Choroid plexus epithelial cell (primary cell): ENCODE data around the gene MGLL.
A peak's percentile ranks its signal among the peaks of the same experiment; 100 is the strongest.

Source experiments
- DNase-seq: peaks from one replicate; pipeline ENCODE4 v3.0.0-alpha.2; 2010; ENCODE audit warnings: low read depth
- H3K4me3 ChIP-seq: 2 replicates; pipeline ENCODE4 v1.5.1; 2011; ENCODE audit warnings: low read depth, mild to moderate bottlenecking, control low read depth, low read length, moderate library complexity
- CTCF ChIP-seq: conservative IDR thresholded peaks from 2 replicates; pipeline ENCODE4 v1.5.1; 2011; ENCODE audit warnings: low read depth, mild to moderate bottlenecking, control low read depth, inconsistent platforms, low read length, moderate library complexity

Gene MGLL

GRCh38 chr3:127739347-127740135, 82.8 kb downstream of the MGLL start:
- no peak for TF ChIP-seq CTCF
- H3K4me3 ChIP-seq = no peak overlapping the region
- DNase-seq = peak; percentile 53

- H3K4me3 ChIP-seq = no peak overlapping the region
- no peak for TF ChIP-seq CTCF
- DNase-seq = peak; percentile 70
Measured at GRCh38 chr3:127738192-127738840, 84.0 kb downstream of the MGLL start.

GRCh38 chr3:127736801-127737539, 85.3 kb downstream of the MGLL start:
- H3K4me3 ChIP-seq = no peak overlapping the region
- no peak for TF ChIP-seq CTCF
- no peak for DNase-seq

- H3K4me3 ChIP-seq = no peak overlapping the region
- TF ChIP-seq CTCF = no peak
- DNase-seq = peak; percentile 82
Measured at GRCh38 chr3:127735767-127736693, 86.3 kb downstream of the MGLL start.

- DNase-seq = peak; percentile 99
- no peak for TF ChIP-seq CTCF
- H3K4me3 ChIP-seq = no peak overlapping the region
Measured at GRCh38 chr3:127734754-127735473, 87.4 kb downstream of the MGLL start.
